T-helper 22 cell (primary cell): ENCODE results near the gene EEF1G.
"Not testable (repeated sequence)": the region's sequence is repeated elsewhere in the genome, so short reads cannot be mapped to it uniquely, and the experiment has no call there.

Experiments
- DNase-seq: peaks from one replicate; pipeline ENCODE4 v3.0.0-alpha.2; 2020; ENCODE audit warnings: low read depth

Gene EEF1G

GRCh38 chr11:62577046-62577714 lies 3.5 kb upstream of the EEF1G start:
- DNase-seq, result no peak

GRCh38 chr11:62575837-62576236 lies 2.1 kb upstream of the EEF1G start:
- no peak for DNase-seq

GRCh38 chr11:62575156-62575555 lies 1.5 kb upstream of the EEF1G start:
- DNase-seq, result no peak

- no peak for DNase-seq
Observed at GRCh38 chr11:62574363-62575071, 826 bp upstream of the EEF1G start.

GRCh38 chr11:62573006-62573591 lies 592 bp downstream of the EEF1G start:
- no peak for DNase-seq

- DNase-seq, result no peak
Observed at GRCh38 chr11:62572431-62572830, 1.3 kb downstream of the EEF1G start.

- not testable (repeated sequence) for DNase-seq
Observed at GRCh38 chr11:62571493-62571892, 2.2 kb downstream of the EEF1G start.

- not testable (repeated sequence) for DNase-seq
Observed at GRCh38 chr11:62570903-62571302, 2.8 kb downstream of the EEF1G start.

- DNase-seq, result no peak
Observed at GRCh38 chr11:62569611-62570010, 4.1 kb downstream of the EEF1G start.

GRCh38 chr11:62567018-62567633 lies 6.6 kb downstream of the EEF1G start:
- DNase-seq, result no peak

GRCh38 chr11:62566247-62566646 lies 7.4 kb downstream of the EEF1G start:
- DNase-seq, result no peak

GRCh38 chr11:62565100-62565802 lies 8.4 kb downstream of the EEF1G start:
- no peak for DNase-seq

- DNase-seq, result not testable (repeated sequence)
Observed at GRCh38 chr11:62561677-62562230, 11.9 kb downstream of the EEF1G start.

GRCh38 chr11:62560566-62561103 lies 13.1 kb downstream of the EEF1G start:
- peak; percentile 70 for DNase-seq

- not testable (repeated sequence) for DNase-seq
Observed at GRCh38 chr11:62559626-62560025, 14.1 kb downstream of the EEF1G start.

- DNase-seq, result no peak
Observed at GRCh38 chr11:62559204-62559603, 14.5 kb downstream of the EEF1G start.

- no peak for DNase-seq
Observed at GRCh38 chr11:62558669-62559068, 15.0 kb downstream of the EEF1G start.

- DNase-seq, result no peak
Observed at GRCh38 chr11:62556875-62557631, 16.6 kb downstream of the EEF1G start.

GRCh38 chr11:62556108-62556874 lies 17.4 kb downstream of the EEF1G start:
- peak; percentile 83 for DNase-seq

- DNase-seq, result peak; percentile 73
Observed at GRCh38 chr11:62555464-62556107, 18.1 kb downstream of the EEF1G start.
